Bronchial epithelial cell (primary cell): ENCODE measurements around the gene TRMT1L. TPM values are rescaled to one million over a fixed set of nuclear protein-coding genes. Genes with fewer than 3 reads are reported as not detected.

Source experiments
- DNase-seq: peaks from one replicate; pipeline ENCODE4 v3.0.0-alpha.2; 2010; ENCODE audit warnings: low read depth
- FAIRE-seq: peaks from 2 replicates; lab custom pipeline; 2011; peaks lifted over from hg19 to GRCh38; lab: Jason Lieb, UNC
- H3K27me3 ChIP-seq: 2 replicates; pipeline ENCODE4 v1.5.1; 2011; ENCODE audit warnings: low read length; ENCODE audit not compliant: control insufficient read depth, insufficient read depth
- H3K36me3 ChIP-seq: 2 replicates; pipeline ENCODE4 v1.5.1; 2011; ENCODE audit warnings: low read length; ENCODE audit not compliant: control insufficient read depth, insufficient read depth
- H3K4me3 ChIP-seq: 2 replicates; pipeline ENCODE4 v1.5.1; 2011; ENCODE audit warnings: mild to moderate bottlenecking, low read depth, low read length, control low read depth
- CTCF ChIP-seq: IDR thresholded peaks from 2 replicates; pipeline ENCODE4 v1.5.1; 2011; ENCODE audit warnings: mild to moderate bottlenecking, moderate library complexity, low read length, control low read depth, inconsistent platforms; ENCODE audit not compliant: insufficient read depth, severe bottlenecking
- total RNA-seq: library from RNA; depleted of rRNA; stranded (reverse); fragments of >200 nt; gene quantifications from 2 replicates; pipeline ENCODE4 v1.2.1, GENCODE V29; 2014

TRMT1L gene
- total RNA-seq, 1 donor from 2014 or later = 21.9 TPM

- DNase-seq = no peak
- Histone ChIP-seq H3K36me3 (no peaks in the 10 kb centered on the region), H3K27me3 (no peaks in the 10 kb centered on the region), H3K4me3 (peak overlapping the region; percentile 58)
- no peak for TF ChIP-seq CTCF
- no peak for FAIRE-seq
These were observed 382 bp downstream of the TRMT1L start for GRCh38 chr1:185156288-185156853.

GRCh38 chr1:185155600-185156287 lies 1.0 kb downstream of the TRMT1L start:
- DNase-seq (peak; percentile 39), FAIRE-seq (no peak)
- Histone ChIP-seq H3K4me3 (peak overlapping the region; percentile 58), H3K27me3 (no peaks in the 10 kb centered on the region), H3K36me3 (no peaks in the 10 kb centered on the region)
- no peak for TF ChIP-seq CTCF

GRCh38 chr1:185154912-185155513 lies 1.7 kb downstream of the TRMT1L start:
- FAIRE-seq (no peak), DNase-seq (peak; percentile 68)
- no peak overlapping the region for H3K4me3 ChIP-seq
- no peaks in the 10 kb centered on the region for H3K36me3 ChIP-seq
- no peaks in the 10 kb centered on the region for H3K27me3 ChIP-seq
- no peak for TF ChIP-seq CTCF

DNA sequence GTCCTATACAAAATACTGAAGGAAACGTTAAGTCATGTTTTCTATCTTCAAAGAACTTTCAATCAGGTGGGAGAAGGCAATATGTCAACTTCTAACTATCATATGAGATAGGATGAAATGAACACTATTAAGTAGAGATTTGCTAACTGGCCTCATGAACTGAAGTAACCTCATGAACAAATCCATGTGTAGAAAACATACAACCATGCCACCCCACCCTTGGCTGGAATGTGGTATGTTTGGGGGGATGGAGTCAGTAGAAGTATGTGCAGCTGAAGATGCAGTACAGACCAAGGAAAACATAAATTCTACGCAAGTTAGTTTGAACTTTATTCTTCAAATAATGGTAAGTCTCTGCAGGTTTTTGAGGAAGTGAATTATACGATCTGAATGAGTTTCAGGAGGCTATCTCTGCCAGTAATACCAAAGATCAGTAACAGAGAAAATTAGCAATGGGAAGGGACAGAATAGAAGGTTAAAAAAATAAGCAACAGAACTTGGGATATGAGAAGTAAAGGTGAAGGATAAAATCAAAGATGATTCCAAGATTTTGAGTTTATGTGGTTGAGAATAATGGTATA lies 4.5 kb downstream of the TRMT1L start:
- Histone ChIP-seq H3K27me3 (no peaks in the 10 kb centered on the region), H3K36me3 (peaks cover 1% of the 10 kb centered on the region), H3K4me3 (no peak overlapping the region)
- FAIRE-seq = no peak
- DNase-seq = peak; percentile 22
- no peak for TF ChIP-seq CTCF

- no peak for TF ChIP-seq CTCF
- H3K27me3 ChIP-seq = no peaks in the 10 kb centered on the region
- no peak overlapping the region for H3K4me3 ChIP-seq
- peaks cover 1% of the 10 kb centered on the region for H3K36me3 ChIP-seq
- DNase-seq (no peak), FAIRE-seq (no peak)
These were observed 5.5 kb downstream of the TRMT1L start for GRCh38 chr1:185151215-185151614.
